GM15510 (cell line): Measurements from ENCODE around the gene JAK2.

Source experiments
- POLR2A ChIP-seq: IDR thresholded peaks from 3 replicates; pipeline ENCODE4 v1.6.1; 2011; ENCODE audit warnings: borderline replicate concordance; ENCODE audit not compliant: insufficient read length; ENCODE audit errors: extremely low read depth

The JAK2 gene

GRCh38 chr9:4984621-4985385 is at the start of gene JAK2:
TSS of gene JAK2 (plus strand) at chr9:4985272. CDS start at chr9:5021988, 36,716 bp downstream.
- TF ChIP-seq POLR2A, result peak; percentile 93

GRCh38 chr9:4936277-4936676 is 48.8 kb upstream of the JAK2 start:
- no peak for TF ChIP-seq POLR2A

DNA sequence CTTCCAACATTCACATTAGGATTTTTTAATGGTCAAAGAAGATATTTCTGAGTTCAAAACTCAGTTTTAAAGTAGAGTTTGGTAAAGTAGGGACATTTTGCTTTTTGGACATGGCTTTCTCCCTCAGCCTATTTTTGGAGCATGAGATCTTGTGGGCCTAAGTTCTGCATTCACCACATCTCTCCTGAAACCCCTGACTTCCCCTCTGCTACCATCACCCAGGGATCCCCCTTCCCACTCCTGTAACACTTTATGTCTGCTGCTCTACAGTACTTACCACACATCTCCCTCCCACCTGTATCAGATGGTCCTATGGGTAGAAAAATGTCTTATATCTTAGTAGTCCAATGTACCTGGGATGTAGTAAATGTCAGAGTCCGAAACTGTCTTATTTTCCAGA is 48.2 kb upstream of the JAK2 start:
- no peak for TF ChIP-seq POLR2A

DNA sequence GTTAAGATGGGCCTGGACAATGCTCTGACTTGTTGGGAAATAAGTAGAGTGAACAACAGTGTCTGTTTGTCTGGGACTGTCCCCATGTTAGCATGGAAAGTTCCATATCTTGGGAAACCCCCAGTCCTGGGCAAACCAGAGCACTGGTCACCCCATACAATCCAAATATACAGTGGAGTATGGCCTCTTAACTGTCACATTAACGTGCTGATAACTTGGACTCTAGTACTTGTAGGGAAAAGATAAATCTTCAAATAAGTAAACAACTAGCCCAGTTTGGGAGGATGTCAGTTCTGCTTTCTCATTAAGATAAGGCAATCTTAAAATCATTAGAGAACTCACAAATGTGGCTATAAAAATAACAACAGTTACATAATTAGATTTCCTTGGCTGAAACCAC is 47.6 kb upstream of the JAK2 start:
- no peak for TF ChIP-seq POLR2A

GRCh38 chr9:4938496-4938895 is 46.6 kb upstream of the JAK2 start:
- no peak for TF ChIP-seq POLR2A

DNA sequence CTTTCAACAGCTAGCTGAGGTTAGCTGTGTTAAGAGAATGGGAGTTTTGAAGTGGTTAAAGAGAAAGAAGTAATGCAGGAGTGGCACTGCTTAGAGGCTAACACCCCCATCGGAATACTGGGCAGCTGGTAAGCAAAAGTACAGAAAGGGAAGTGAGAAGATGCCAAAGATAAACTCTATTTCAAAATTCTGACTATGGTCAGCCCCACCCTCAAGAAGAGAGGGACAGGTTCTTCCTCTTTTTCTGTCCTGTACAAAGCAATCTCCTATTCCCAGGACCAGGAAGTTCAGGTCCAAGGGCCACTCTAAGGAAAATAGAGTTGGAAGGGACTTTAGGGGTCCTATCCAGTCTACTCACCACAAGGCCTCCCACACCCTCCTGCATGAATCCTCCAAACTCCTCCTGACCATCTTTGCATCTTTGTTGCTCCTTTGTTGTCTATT is 45.9 kb upstream of the JAK2 start:
- TF ChIP-seq POLR2A, result no peak

DNA sequence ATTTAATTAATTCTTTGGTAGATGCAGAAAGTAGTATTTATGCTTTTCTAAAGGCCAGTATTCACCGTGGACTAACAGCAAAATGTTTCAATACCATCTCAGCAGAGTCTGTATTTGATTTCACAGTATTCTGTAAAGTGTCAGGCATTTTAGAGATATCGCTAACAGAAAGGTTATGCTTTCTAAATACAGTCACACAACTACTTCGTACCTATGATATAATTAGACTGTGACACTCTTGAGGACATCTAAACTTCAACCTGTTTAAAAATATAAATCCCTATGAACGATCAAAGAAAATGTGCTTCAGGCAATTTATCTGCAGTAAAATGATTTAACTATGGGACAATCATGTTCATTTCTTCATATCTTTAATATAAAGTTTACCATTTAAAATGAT is 41.7 kb upstream of the JAK2 start:
- TF ChIP-seq POLR2A, result no peak

DNA sequence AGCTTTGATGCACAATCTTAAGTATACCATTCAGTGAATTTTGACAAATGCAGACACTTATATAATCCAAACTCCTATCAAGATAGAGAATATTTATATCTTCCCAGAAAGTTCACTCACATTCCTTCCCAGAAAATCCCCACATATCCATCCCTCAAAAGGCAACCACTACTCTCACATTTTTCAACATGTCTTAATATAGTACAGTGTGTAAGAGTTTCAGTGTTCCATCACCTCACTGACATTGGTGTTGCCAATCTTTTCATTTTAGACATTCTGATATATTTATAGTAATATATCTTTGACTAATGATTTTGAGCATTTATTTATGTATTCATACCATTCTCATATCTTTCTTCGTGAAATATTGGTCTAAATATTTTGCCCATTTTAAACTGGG is 38.1 kb upstream of the JAK2 start:
- no peak for TF ChIP-seq POLR2A

GRCh38 chr9:4955836-4956235 is 29.2 kb upstream of the JAK2 start:
- TF ChIP-seq POLR2A, result no peak

DNA sequence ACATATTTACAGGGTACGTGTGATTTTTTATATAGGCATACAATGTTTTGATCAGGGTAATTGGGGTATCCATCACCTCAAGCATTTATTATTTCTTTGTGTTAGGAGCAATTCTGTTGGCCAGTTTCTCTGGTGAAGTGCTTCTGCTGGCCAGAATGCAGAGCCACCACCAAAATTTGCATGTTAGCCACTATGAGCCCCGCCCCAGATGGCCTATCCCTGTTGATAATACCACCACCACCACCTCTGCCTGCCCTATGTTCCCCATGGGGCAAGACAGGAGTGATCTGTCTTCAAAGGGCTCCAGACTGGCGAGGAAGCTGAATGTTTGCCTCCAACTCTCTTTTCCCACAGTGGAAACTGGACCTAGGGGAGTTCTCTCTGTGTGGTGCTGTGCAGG is 26.0 kb upstream of the JAK2 start:
- TF ChIP-seq POLR2A, result no peak

DNA sequence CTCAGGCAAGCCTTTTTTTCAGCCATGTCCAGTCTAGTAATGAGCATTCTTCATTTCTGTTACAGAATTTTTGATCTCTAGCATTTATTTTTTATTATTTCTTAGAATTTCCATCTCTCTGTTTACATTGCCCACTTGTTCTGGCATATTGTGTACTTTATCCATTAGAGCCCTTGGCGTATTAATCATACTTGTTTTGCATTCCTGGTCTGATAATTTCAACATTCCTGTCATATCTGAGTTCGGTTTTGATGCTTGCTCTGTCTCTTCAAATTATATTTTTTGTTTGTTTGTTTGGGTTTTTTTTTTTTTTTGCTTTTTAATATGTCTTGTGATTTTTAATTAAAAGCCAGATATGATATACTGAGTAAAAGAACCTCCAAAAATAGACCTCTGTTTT is 23.0 kb upstream of the JAK2 start:
- no peak for TF ChIP-seq POLR2A

DNA sequence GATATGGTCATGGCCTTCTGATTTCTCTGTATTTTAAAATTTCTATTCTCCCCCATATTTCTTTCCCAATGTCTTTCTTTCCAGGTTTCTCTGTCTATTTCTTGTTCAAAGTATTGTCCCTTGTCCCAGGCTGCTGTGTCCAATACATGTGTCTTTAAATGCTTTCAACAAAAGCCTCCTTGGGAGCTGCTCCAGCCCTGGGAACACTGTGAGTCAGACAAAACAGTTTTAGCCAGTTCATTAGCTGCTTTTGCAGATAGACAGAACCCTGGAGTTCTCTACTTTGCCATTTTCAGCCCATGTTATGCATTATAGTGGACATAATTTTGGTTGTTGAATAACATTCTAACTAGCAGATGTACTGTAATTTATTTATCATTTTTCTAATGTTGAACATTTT is 20.5 kb upstream of the JAK2 start:
- TF ChIP-seq POLR2A, result no peak

- TF ChIP-seq POLR2A, result no peak
Observed at GRCh38 chr9:4965174-4965821, 19.8 kb upstream of the JAK2 start.

DNA sequence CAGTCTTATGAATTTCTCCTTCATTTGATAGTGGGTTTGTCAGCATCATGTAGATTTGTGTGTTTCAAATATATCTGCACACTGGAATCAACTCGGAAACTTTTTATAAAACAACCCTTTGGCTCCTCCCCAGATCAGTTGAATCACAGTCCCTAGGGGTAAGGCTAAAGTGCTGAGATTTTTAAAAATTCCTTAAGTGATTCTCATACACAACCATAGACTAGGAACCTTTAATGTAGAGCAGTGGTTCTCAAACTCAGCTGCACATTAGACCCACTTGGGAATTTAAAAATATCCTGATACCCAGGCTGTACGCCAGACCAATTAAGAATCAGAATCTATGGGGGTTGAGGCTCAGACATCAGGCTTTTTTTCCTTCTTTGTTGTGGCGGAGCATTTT is 17.5 kb upstream of the JAK2 start:
- no peak for TF ChIP-seq POLR2A

DNA sequence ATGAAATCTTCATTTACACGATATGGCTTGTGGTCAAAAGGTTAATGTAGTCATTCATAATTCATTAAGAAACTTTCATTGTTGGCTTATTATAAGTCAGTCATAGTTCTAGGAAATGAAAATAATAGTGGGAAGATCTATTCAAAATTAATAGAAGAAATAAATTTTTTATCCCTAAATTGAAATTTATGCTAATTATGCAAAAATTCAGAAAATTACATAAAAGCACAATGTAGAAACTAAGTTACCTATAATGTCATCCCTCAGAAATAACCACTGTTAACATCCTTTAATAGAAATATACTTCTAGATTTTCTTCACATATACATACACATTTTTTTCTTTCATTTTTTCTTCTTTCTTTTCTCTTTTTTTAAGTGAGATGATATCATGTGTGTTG is 15.9 kb upstream of the JAK2 start:
- no peak for TF ChIP-seq POLR2A
